GM12878 (cell line): ENCODE data around the gene LRRC26. TPM values are rescaled to one million over a fixed set of nuclear protein-coding genes. Genes with fewer than 3 reads are reported as not detected.

Experiments used
- CBX5 ChIP-seq: sonication (generic); IDR thresholded peaks from 2 replicates; pipeline ENCODE4 v1.6.1; 2016; ENCODE audit warnings: low read depth, moderate library complexity, mild to moderate bottlenecking, inconsistent platforms
- CREB1 ChIP-seq: IDR thresholded peaks from 2 replicates; pipeline ENCODE4 v1.6.1; 2012; ENCODE audit warnings: low read depth, mild to moderate bottlenecking, inconsistent platforms
- EGR1 ChIP-seq, 2 experiments: IDR thresholded peaks; 1 replicate in 1 of 2; 2 replicates in 1 of 2; pipeline ENCODE4 v1.6.1; 2011 to 2012; ENCODE audit warnings: low read depth in 2 of 2, low read length in 2 of 2, borderline replicate concordance in 1 of 2, mild to moderate bottlenecking in 1 of 2, moderate library complexity in 1 of 2
- ETV6 ChIP-seq, 2 experiments: fragments of 450-650 bp in 1 of 2; IDR thresholded peaks in 1 of 2; conservative IDR thresholded peaks in 1 of 2; 2 replicates each; pipeline ENCODE4 v1.6.1; 2014; ENCODE audit warnings: antibody characterized with exemption in 1 of 2, borderline replicate concordance in 1 of 2, low read depth in 1 of 2, mild to moderate bottlenecking in 1 of 2, moderate library complexity in 1 of 2
- FOXM1 ChIP-seq: IDR thresholded peaks from 2 replicates; pipeline ENCODE4 v1.6.1; 2012; ENCODE audit warnings: low read depth, mild to moderate bottlenecking, inconsistent platforms, low read length, moderate library complexity
- HCFC1 ChIP-seq: fragments of 150-350 bp; IDR thresholded peaks from 2 replicates; pipeline ENCODE4 v1.6.1; 2014; ENCODE audit warnings: low read length
- NBN ChIP-seq: fragments of 450-650 bp; IDR thresholded peaks from 2 replicates; pipeline ENCODE4 v1.6.1; 2016
- STAT3 ChIP-seq: IDR thresholded peaks from 2 replicates; pipeline ENCODE4 v1.6.1; 2011; ENCODE audit warnings: low read depth, low read length, improper control_type of control experiment
- WRNIP1 ChIP-seq: IDR thresholded peaks from 2 replicates; pipeline ENCODE4 v1.6.1; 2011; ENCODE audit warnings: low read depth, low read length, improper control_type of control experiment, borderline replicate concordance
- YBX1 ChIP-seq: fragments of 450-650 bp; IDR thresholded peaks from 2 replicates; pipeline ENCODE4 v1.6.1; 2016; ENCODE audit warnings: antibody characterized with exemption
- ZNF217 ChIP-seq: fragments of 450-650 bp; IDR thresholded peaks from 2 replicates; pipeline ENCODE4 v1.6.1; 2017; ENCODE audit warnings: antibody characterized with exemption, mild to moderate bottlenecking
- ZNF274 ChIP-seq: IDR thresholded peaks from one replicate; pipeline ENCODE4 v1.8.0; 2011; ENCODE audit not compliant: insufficient read length, insufficient read depth
- polyA plus RNA-seq, 11 experiments: library from polyadenylated mRNA; depleted of rRNA in 4 of 11; unstranded in 6 of 11; stranded (reverse) in 5 of 11; fragments of >200 nt; fragmentation: Nextera tagmentation in 4 of 11; fragmentation: Illumina TruSeq in 1 of 11; extraction: Ambion mirVana in 4 of 11; extraction: Trizol in 1 of 11; gene quantifications; 1 replicate in 1 of 11; 2 replicates in 10 of 11; pipeline versions ENCODE4 v1.2.1 to v1.2.3, GENCODE V29; 2011 to 2016; ENCODE audit warnings: inconsistent platforms in 2 of 11, missing spikeins in 2 of 11, low read depth in 1 of 11
- total RNA-seq, 4 experiments: library from RNA; depleted of rRNA in 3 of 4; stranded (reverse); fragments of >200 nt in 3 of 4; fragmentation: Illumina TruSeq in 1 of 4; extraction: Trizol in 1 of 4; gene quantifications; 2 replicates each; pipeline versions ENCODE4 v1.2.1 to v1.2.3, GENCODE V29; 2013 to 2021
- TF ChIP-seq, protein P1 (sequence below): IDR thresholded peaks from 2 replicates; pipeline ENCODE4 v1.6.1; 2012; ENCODE audit warnings: low read depth, low read length, improper control_type of control experiment
- TF ChIP-seq, protein P2 (sequence below): fragments of 150-350 bp; IDR thresholded peaks from 2 replicates; pipeline ENCODE4 v1.6.1; 2016; ENCODE audit warnings: low read depth, low read length
- TF ChIP-seq, protein P3 (sequence below): fragments of 450-650 bp; IDR thresholded peaks from 2 replicates; pipeline ENCODE4 v1.6.1; 2018; ENCODE audit warnings: borderline replicate concordance, mild to moderate bottlenecking; ENCODE audit not compliant: partially characterized antibody
- TF ChIP-seq, protein P4 (sequence below): fragments of 150-350 bp; IDR thresholded peaks from 2 replicates; pipeline ENCODE4 v1.6.1; 2014; ENCODE audit warnings: mild to moderate bottlenecking, low read depth, low read length
- TF ChIP-seq, protein P5 (sequence below): fragments of 450-650 bp; formaldehyde crosslinking; IDR thresholded peaks from 2 replicates; pipeline ENCODE4 v1.5.0; 2022; ENCODE audit warnings: mild to moderate bottlenecking, missing genetic modification characterization

The LRRC26 gene
- total and polyA plus RNA-seq, 10 of the 15 experiments (the other 5 are each of a cell fraction or from before 2014, with no cell fraction given), result 0.29 to 0.91 (median 0.64) TPM; not detected in 5

DNA sequence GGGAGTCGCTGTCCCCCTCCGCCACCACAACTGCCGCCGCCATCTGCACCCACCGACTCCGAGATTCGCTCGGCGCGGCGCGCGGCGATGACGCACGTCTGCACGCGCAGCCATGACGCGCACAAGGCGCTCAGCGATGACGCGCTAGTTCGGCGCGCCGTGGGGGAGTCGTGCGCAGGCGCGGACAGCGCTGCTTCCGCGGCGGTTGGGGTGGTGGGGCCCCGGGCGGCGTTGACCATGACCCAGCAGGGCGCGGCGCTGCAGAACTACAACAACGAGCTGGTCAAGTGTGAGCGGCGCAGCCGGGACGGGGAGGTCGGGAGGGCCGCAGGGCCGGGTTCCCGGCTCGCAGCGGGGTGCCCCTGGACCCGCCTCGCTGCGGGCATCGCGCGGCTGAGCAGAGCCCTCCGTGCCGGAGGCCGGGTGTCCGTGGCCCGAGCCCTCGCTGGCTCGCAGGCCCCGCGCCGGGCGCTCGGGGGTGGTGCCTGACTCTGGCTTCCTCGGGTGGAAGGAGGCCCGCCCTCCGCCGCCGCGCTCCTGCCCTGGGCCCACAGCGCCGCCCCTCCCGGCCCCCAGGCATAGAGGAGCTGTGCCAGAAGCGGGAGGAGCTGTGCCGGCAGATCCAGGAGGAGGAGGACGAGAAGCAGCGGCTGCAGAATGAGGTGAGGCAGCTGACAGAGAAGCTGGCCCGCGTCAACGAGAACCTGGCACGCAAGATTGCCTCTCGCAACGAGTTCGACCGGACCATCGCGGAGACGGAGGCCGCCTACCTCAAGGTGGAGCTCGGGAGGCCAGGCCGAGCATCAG is 18.8 kb upstream of the LRRC26 start, which contains the start of the genes ANAPC2 and SSNA1 (continued):
- TF ChIP-seq, protein P1, sequence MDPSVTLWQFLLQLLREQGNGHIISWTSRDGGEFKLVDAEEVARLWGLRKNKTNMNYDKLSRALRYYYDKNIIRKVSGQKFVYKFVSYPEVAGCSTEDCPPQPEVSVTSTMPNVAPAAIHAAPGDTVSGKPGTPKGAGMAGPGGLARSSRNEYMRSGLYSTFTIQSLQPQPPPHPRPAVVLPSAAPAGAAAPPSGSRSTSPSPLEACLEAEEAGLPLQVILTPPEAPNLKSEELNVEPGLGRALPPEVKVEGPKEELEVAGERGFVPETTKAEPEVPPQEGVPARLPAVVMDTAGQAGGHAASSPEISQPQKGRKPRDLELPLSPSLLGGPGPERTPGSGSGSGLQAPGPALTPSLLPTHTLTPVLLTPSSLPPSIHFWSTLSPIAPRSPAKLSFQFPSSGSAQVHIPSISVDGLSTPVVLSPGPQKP, result peak; percentile 81
- TF ChIP-seq ZNF217, result peak; percentile 71; the same call in 1 of the 2 replicates
- TF ChIP-seq ETV6 (conservative IDR thresholded peaks at IDR 0.05 in 1 of 2, IDR thresholded peaks at IDR 0.05 in 1 of 2; ENCODE audit: borderline replicate concordance in 1 of 2, low read depth in 1 of 2), result no peak
- TF ChIP-seq ZNF274, result no peak
- TF ChIP-seq EGR1 (IDR thresholded peaks at IDR 0.05; ENCODE audit: borderline replicate concordance in 1 of 2, low read depth in 2 of 2, low read length in 2 of 2), result peak in 1 of 2 experiments; percentile 10; a peak in 1 of 3 replicates
- TF ChIP-seq, protein P2, sequence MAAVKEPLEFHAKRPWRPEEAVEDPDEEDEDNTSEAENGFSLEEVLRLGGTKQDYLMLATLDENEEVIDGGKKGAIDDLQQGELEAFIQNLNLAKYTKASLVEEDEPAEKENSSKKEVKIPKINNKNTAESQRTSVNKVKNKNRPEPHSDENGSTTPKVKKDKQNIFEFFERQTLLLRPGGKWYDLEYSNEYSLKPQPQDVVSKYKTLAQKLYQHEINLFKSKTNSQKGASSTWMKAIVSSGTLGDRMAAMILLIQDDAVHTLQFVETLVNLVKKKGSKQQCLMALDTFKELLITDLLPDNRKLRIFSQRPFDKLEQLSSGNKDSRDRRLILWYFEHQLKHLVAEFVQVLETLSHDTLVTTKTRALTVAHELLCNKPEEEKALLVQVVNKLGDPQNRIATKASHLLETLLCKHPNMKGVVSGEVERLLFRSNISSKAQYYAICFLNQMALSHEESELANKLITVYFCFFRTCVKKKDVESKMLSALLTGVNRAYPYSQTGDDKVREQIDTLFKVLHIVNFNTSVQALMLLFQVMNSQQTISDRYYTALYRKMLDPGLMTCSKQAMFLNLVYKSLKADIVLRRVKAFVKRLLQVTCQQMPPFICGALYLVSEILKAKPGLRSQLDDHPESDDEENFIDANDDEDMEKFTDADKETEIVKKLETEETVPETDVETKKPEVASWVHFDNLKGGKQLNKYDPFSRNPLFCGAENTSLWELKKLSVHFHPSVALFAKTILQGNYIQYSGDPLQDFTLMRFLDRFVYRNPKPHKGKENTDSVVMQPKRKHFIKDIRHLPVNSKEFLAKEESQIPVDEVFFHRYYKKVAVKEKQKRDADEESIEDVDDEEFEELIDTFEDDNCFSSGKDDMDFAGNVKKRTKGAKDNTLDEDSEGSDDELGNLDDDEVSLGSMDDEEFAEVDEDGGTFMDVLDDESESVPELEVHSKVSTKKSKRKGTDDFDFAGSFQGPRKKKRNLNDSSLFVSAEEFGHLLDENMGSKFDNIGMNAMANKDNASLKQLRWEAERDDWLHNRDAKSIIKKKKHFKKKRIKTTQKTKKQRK, result no peak
- TF ChIP-seq STAT3, result no peak
- no peak for TF ChIP-seq YBX1
- peak; percentile 93 for TF ChIP-seq HCFC1
- TF ChIP-seq, protein P3, sequence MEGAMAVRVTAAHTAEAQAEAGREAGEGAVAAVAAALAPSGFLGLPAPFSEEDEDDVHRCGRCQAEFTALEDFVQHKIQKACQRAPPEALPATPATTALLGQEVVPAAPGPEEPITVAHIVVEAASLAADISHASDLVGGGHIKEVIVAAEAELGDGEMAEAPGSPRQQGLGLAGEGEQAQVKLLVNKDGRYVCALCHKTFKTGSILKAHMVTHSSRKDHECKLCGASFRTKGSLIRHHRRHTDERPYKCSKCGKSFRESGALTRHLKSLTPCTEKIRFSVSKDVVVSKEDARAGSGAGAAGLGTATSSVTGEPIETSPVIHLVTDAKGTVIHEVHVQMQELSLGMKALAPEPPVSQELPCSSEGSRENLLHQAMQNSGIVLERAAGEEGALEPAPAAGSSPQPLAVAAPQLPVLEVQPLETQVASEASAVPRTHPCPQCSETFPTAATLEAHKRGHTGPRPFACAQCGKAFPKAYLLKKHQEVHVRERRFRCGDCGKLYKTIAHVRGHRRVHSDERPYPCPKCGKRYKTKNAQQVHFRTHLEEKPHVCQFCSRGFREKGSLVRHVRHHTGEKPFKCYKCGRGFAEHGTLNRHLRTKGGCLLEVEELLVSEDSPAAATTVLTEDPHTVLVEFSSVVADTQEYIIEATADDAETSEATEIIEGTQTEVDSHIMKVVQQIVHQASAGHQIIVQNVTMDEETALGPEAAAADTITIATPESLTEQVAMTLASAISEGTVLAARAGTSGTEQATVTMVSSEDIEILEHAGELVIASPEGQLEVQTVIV, result peak; percentile 35
- TF ChIP-seq FOXM1, result no peak
- TF ChIP-seq, protein P4, sequence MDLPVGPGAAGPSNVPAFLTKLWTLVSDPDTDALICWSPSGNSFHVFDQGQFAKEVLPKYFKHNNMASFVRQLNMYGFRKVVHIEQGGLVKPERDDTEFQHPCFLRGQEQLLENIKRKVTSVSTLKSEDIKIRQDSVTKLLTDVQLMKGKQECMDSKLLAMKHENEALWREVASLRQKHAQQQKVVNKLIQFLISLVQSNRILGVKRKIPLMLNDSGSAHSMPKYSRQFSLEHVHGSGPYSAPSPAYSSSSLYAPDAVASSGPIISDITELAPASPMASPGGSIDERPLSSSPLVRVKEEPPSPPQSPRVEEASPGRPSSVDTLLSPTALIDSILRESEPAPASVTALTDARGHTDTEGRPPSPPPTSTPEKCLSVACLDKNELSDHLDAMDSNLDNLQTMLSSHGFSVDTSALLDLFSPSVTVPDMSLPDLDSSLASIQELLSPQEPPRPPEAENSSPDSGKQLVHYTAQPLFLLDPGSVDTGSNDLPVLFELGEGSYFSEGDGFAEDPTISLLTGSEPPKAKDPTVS, result 0 out of 2 replicates have a peak, but pooled peaks have one; percentile 60
- TF ChIP-seq NBN, result peak; percentile 98
- TF ChIP-seq, protein P5, sequence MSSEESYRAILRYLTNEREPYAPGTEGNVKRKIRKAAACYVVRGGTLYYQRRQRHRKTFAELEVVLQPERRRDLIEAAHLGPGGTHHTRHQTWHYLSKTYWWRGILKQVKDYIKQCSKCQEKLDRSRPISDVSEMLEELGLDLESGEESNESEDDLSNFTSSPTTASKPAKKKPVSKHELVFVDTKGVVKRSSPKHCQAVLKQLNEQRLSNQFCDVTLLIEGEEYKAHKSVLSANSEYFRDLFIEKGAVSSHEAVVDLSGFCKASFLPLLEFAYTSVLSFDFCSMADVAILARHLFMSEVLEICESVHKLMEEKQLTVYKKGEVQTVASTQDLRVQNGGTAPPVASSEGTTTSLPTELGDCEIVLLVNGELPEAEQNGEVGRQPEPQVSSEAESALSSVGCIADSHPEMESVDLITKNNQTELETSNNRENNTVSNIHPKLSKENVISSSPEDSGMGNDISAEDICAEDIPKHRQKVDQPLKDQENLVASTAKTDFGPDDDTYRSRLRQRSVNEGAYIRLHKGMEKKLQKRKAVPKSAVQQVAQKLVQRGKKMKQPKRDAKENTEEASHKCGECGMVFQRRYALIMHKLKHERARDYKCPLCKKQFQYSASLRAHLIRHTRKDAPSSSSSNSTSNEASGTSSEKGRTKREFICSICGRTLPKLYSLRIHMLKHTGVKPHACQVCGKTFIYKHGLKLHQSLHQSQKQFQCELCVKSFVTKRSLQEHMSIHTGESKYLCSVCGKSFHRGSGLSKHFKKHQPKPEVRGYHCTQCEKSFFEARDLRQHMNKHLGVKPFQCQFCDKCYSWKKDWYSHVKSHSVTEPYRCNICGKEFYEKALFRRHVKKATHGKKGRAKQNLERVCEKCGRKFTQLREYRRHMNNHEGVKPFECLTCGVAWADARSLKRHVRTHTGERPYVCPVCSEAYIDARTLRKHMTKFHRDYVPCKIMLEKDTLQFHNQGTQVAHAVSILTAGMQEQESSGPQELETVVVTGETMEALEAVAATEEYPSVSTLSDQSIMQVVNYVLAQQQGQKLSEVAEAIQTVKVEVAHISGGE (CRISPR knock-in tag), result no peak
- TF ChIP-seq CREB1, result peak; percentile 100
- no peak for TF ChIP-seq CBX5
- TF ChIP-seq WRNIP1, result no peak
